Right atrium auricular region (tissue), 2 donors: Measurements from ENCODE around the gene NUP210L. TPM values are rescaled to one million over a fixed set of nuclear protein-coding genes. Genes with fewer than 3 reads are reported as not detected.
"Not testable (repeated sequence)": the region's sequence is repeated elsewhere in the genome, so short reads cannot be mapped to it uniquely, and the experiment has no call there.

Source experiments
- DNase-seq: peaks from one replicate; pipeline ENCODE4 v3.0.0-alpha.2; 2019; ENCODE audit warnings: low spot score
- H3K27ac ChIP-seq, 2 donors: fragments of 200-600 bp; sonication (generic); 1 replicate in 1 of 2; 2 replicates in 1 of 2; pipeline ENCODE4 v1.5.1; 2016 to 2019
- H3K27me3 ChIP-seq, 2 donors: fragments of 200-600 bp; sonication (generic); one replicate each; pipeline versions ENCODE4 v1.5.1 to v1.6.0; 2017 to 2019
- H3K36me3 ChIP-seq: fragments of 200-600 bp; sonication (generic); one replicate; pipeline ENCODE4 v1.5.1; 2016
- H3K4me1 ChIP-seq, 2 donors: fragments of 200-600 bp; sonication (generic); one replicate each; pipeline versions ENCODE4 v1.5.1 to v1.6.0; 2017 to 2019
- H3K4me3 ChIP-seq, 2 donors: fragments of 200-600 bp; sonication (generic); 1 replicate in 1 of 2; 2 replicates in 1 of 2; pipeline ENCODE4 v1.5.1; 2017 to 2019; ENCODE audit warnings: mild to moderate bottlenecking in 1 of 2, moderate library complexity in 1 of 2
- H3K9me3 ChIP-seq, 2 donors: fragments of 200-600 bp; sonication (generic); one replicate each; pipeline ENCODE4 v1.5.1; 2019
- total RNA-seq, 2 donors: library from RNA; depleted of rRNA; stranded (reverse); fragments of >200 nt; gene quantifications; one replicate each; pipeline ENCODE4 v1.1.0, GENCODE V29; 2016
- TF ChIP-seq, protein P1 (sequence below), 2 donors: fragments of 200-600 bp; sonication (generic); IDR thresholded peaks; one replicate each; pipeline ENCODE4 v1.5.1; 2019; ENCODE audit warnings: antibody characterized with exemption in 2 of 2

The NUP210L gene
- total RNA-seq, 2 donors from 2014 or later = 0.28 TPM; not detected in 1

GRCh38 chr1:154014154-154014907, 140.5 kb downstream of the NUP210L start:
- H3K9me3 ChIP-seq = no peaks in the 10 kb centered on the region
- no peak for DNase-seq
- no peaks in the 10 kb centered on the region for H3K27me3 ChIP-seq
- H3K4me1 ChIP-seq = no peaks in the 10 kb centered on the region
- no peak overlapping the region for H3K27ac ChIP-seq
- H3K4me3 ChIP-seq = no peak overlapping the region
- TF ChIP-seq, protein P1, sequence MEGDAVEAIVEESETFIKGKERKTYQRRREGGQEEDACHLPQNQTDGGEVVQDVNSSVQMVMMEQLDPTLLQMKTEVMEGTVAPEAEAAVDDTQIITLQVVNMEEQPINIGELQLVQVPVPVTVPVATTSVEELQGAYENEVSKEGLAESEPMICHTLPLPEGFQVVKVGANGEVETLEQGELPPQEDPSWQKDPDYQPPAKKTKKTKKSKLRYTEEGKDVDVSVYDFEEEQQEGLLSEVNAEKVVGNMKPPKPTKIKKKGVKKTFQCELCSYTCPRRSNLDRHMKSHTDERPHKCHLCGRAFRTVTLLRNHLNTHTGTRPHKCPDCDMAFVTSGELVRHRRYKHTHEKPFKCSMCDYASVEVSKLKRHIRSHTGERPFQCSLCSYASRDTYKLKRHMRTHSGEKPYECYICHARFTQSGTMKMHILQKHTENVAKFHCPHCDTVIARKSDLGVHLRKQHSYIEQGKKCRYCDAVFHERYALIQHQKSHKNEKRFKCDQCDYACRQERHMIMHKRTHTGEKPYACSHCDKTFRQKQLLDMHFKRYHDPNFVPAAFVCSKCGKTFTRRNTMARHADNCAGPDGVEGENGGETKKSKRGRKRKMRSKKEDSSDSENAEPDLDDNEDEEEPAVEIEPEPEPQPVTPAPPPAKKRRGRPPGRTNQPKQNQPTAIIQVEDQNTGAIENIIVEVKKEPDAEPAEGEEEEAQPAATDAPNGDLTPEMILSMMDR (IDR thresholded peaks at IDR 0.05) = no peak
- no peaks in the 10 kb centered on the region for H3K36me3 ChIP-seq

GRCh38 chr1:154012543-154012942, 142.3 kb downstream of the NUP210L start:
- H3K36me3 ChIP-seq, H3K27me3 ChIP-seq, H3K27ac ChIP-seq, DNase-seq, H3K9me3 ChIP-seq, H3K4me3 ChIP-seq, H3K4me1 ChIP-seq: not testable (repeated sequence)

GRCh38 chr1:154012129-154012528, 142.7 kb downstream of the NUP210L start:
- no peaks in the 10 kb centered on the region for H3K9me3 ChIP-seq
- H3K4me3 ChIP-seq = no peak overlapping the region
- DNase-seq = no peak
- no peaks in the 10 kb centered on the region for H3K36me3 ChIP-seq
- H3K27ac ChIP-seq = no peak overlapping the region
- H3K27me3 ChIP-seq = no peaks in the 10 kb centered on the region
- TF ChIP-seq, protein P1 (IDR thresholded peaks at IDR 0.05) = no peak
- no peaks in the 10 kb centered on the region for H3K4me1 ChIP-seq

DNA sequence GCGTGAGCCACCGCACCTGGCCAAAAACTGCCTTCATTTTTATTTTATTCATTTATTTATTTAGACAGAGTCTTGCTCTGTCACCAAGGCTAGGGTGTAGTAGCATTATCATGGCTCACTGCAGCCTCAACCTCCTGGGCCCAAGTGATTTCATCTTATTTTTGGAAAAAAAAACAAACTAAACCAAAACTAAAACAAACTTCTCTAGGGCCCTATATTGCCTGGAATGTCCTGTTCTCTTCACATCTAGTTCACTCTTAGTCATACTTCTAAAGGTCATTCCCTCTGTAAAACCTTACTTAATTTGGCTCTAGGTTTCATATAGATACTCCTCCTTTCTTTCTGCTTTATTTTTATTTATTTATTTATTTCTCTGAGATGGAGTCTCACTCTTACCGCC, 148.7 kb downstream of the NUP210L start:
- DNase-seq = no peak
- H3K36me3 ChIP-seq = no peaks in the 10 kb centered on the region
- no peaks in the 10 kb centered on the region for H3K9me3 ChIP-seq
- TF ChIP-seq, protein P1 (IDR thresholded peaks at IDR 0.05) = no peak
- no peaks in the 10 kb centered on the region for H3K27me3 ChIP-seq
- no peak overlapping the region for H3K4me3 ChIP-seq
- H3K4me1 ChIP-seq = no peaks in the 10 kb centered on the region
- H3K27ac ChIP-seq = no peak overlapping the region

- Histone ChIP-seq H3K9me3 (no peaks in the 10 kb centered on the region), H3K36me3 (peaks cover 6% of the 10 kb centered on the region), H3K4me3 (no peak overlapping the region), H3K4me1 (no peaks in the 10 kb centered on the region), H3K27ac (no peak overlapping the region), H3K27me3 (no peaks in the 10 kb centered on the region)
- no peak for DNase-seq
- TF ChIP-seq, protein P1 (IDR thresholded peaks at IDR 0.05) = no peak
Measured at GRCh38 chr1:154000420-154000819, 154.5 kb downstream of the NUP210L start.

DNA sequence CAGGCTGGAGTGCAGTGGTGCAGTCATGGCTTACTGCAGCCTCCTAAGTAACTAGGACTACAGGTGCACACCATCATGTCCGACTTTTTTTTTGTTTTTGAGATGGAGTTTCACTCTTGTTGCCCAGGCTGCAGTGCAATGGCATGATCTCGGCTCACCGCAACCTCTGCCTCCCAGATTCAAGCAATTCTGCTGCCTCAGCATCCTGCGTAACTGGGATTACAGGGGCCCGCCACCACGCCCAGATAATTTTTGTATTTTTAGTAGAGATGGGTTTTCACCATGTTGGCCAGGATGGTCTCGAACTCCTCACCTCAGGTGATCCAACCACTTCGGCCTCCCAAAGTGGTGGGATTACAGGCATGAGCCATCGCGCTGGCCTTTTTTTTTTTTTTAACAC, 158.0 kb downstream of the NUP210L start:
- not testable (repeated sequence) for H3K9me3 ChIP-seq, DNase-seq, H3K27ac ChIP-seq, H3K4me3 ChIP-seq, H3K27me3 ChIP-seq
- H3K4me1 ChIP-seq = peaks cover 0 to 21% of the 10 kb centered on the region in 2 donors
- peaks cover 40% of the 10 kb centered on the region for H3K36me3 ChIP-seq

GRCh38 chr1:153995640-153996039, 159.2 kb downstream of the NUP210L start:
- Histone ChIP-seq H3K4me3 (no peak overlapping the region), H3K36me3 (peaks cover 48% of the 10 kb centered on the region), H3K9me3 (no peaks in the 10 kb centered on the region), H3K27me3 (no peaks in the 10 kb centered on the region), H3K27ac (no peak overlapping the region), H3K4me1 (peaks cover 0 to 28% of the 10 kb centered on the region in 2 donors)
- TF ChIP-seq, protein P1 (IDR thresholded peaks at IDR 0.05) = no peak
- no peak for DNase-seq
